ENCODE data around the gene DNAJC15.

Gene DNAJC15

GRCh38 chr13:43079392-43079931, 56.1 kb downstream of the DNAJC15 start:
- TF ChIP-seq CTCF (IDR thresholded peaks at IDR 0.05; ENCODE audit: extremely low read depth, missing control alignments) = no peak
- no peak for DNase-seq (ENCODE audit: low spot score)

- DNase-seq (ENCODE audit: low spot score) = no peak
- no peak for TF ChIP-seq CTCF (IDR thresholded peaks at IDR 0.05; ENCODE audit: extremely low read depth, missing control alignments)
Measured at GRCh38 chr13:43080199-43080598, 56.8 kb downstream of the DNAJC15 start.

GRCh38 chr13:43081866-43082265, 58.5 kb downstream of the DNAJC15 start:
- no peak for TF ChIP-seq CTCF (IDR thresholded peaks at IDR 0.05; ENCODE audit: extremely low read depth, missing control alignments)
- no peak for DNase-seq (ENCODE audit: low spot score)

- DNase-seq (ENCODE audit: low spot score) = no peak
- no peak for TF ChIP-seq CTCF (IDR thresholded peaks at IDR 0.05; ENCODE audit: extremely low read depth, missing control alignments)
Measured at GRCh38 chr13:43083750-43084149, 60.4 kb downstream of the DNAJC15 start.

GRCh38 chr13:43085545-43085944, 62.2 kb downstream of the DNAJC15 start:
- no peak for DNase-seq (ENCODE audit: low spot score)
- no peak for TF ChIP-seq CTCF (IDR thresholded peaks at IDR 0.05; ENCODE audit: extremely low read depth, missing control alignments)

GRCh38 chr13:43086181-43086580, 62.8 kb downstream of the DNAJC15 start:
- DNase-seq (ENCODE audit: low spot score) = no peak
- no peak for TF ChIP-seq CTCF (IDR thresholded peaks at IDR 0.05; ENCODE audit: extremely low read depth, missing control alignments)

GRCh38 chr13:43088093-43088511, 64.7 kb downstream of the DNAJC15 start:
- TF ChIP-seq CTCF (IDR thresholded peaks at IDR 0.05; ENCODE audit: extremely low read depth, missing control alignments) = no peak
- DNase-seq (ENCODE audit: low spot score) = no peak
